A549 treated with DMSO at 1 μM for 4 hours (cell line): ENCODE measurements around the gene SNX6. TPM values are rescaled to one million over a fixed set of nuclear protein-coding genes. Genes with fewer than 3 reads are reported as not detected.

Source experiments
- total RNA-seq: library from RNA; stranded (reverse); fragments of 200-300 nt; extraction: Qiagen RNA extraction; gene quantifications from 5 replicates; pipeline ENCODE4 v1.2.3, GENCODE V29; 2022; ENCODE audit warnings: low read depth

The SNX6 gene
- 72.2 to 90.7 TPM (median 84.6 TPM) in 5 replicates for total RNA-seq

GRCh38 chr14:34629657-34630529 is at the start of gene SNX6:
SNX6 (minus strand) TSS chr14:34630148; CDS start chr14:34630116, 32 bp downstream.

GRCh38 chr14:34539407-34540180 is 90.4 kb downstream of the SNX6 start, which contains the start of gene EAPP:
EAPP (minus strand) TSS chr14:34539701; CDS start chr14:34539628, 73 bp downstream.

Other genes with a start within 250 kb of the SNX6 start
- gene SPTSSA, start 167.9 kb downstream of the SNX6 start, total RNA-seq, result 17.4 to 32.4 TPM (median 29.8 TPM) in 5 replicates
- gene EAPP, start 90.4 kb downstream of the SNX6 start, total RNA-seq, result 33.6 to 47.5 TPM (median 39.6 TPM) in 5 replicates
- 102 to 130 TPM (median 114 TPM) in 5 replicates for gene CFL2, start 84.4 kb upstream of the SNX6 start, total RNA-seq
- 25.6 to 32.6 TPM (median 31.0 TPM) in 5 replicates for gene BAZ1A, start 245.2 kb upstream of the SNX6 start, total RNA-seq